Activated CD8-positive, alpha-beta memory T cell treated with anti-CD3 and anti-CD28 coated beads, Interleukin-2, amount 50 U/mL, for 24 hours (primary cell): Measurements from ENCODE around the gene ABCC9.

Source experiments
- DNase-seq: peaks from one replicate; pipeline ENCODE4 v3.0.0-alpha.2; 2020; ENCODE audit errors: extremely low read depth

The ABCC9 gene

DNA sequence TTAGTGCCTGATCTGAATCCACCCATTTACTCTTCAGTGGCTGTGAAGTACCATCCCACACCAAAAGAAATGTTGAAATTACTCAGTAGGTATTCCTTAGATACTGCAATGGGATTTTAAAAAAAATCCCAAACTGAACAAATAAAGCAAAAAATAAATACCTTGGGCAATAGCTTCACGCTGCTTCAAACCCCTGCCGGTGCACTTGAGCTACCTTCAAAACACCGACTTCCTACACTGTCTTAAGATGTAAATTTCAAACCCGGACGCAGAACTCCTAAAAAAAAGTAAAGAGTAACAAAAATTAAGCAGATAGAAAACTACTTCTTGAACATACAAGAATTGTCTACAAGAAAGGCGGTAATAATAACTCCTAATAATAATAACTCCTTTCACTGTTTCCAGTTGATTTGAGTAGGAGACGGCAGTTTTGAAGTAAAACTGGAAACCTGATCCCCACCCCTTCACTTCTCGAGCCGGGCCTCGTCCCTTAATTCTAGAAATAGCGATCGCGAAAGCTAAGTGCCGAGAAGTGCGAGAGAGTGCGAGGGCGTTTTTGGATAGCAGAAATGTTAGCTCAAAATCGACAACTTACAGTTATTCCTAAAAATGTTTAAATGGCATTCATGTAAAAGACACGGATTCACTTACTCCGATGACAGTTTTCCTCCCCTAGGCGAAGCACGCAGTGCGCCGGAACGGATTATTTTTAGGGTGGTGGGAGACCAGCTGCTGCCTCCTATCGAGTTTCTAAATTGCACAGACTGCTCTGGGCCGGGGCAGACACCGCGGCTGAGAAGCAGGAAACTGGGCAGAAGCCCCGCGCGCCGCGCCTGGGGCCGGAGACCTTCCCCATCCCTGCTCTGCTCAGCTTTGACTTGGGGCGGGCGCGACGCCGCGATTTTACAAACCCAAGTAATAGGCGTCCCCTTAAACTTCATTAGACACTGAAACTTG is at the start of gene ABCC9:
Gene ABCC9, minus strand, starts transcription at position 878 of the 957 bp plus-strand sequence. CDS start 4,752 bp downstream, outside the sequence.
- DNase-seq: no peak

DNA sequence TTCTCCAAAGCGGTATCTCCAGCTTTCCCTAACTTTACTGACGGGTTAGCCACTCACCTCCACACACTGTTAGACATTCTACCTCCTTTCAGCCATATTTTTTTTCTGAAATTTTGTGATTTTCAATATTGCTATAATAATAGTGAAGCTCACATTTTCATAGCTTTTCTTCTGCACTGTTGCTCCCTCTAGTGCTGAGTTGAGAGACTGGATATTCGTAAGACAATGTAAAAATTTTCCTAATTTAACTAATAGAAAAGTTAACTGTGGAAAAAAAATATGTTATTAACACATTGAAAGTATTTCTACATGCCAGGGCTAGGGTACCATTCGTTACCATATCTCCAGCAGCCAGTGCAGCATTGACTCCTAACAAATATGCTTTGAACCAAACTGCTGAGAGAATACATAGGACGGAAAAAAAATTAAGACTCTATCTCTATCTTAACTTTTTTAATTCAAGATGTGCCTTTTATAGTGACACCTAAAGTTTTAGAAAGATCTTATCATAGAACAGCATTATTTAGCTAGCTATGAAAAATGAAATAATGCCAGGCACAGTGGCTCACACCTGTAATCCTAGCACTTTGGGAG is 48.7 kb upstream of the ABCC9 start:
- no peak for DNase-seq

DNA sequence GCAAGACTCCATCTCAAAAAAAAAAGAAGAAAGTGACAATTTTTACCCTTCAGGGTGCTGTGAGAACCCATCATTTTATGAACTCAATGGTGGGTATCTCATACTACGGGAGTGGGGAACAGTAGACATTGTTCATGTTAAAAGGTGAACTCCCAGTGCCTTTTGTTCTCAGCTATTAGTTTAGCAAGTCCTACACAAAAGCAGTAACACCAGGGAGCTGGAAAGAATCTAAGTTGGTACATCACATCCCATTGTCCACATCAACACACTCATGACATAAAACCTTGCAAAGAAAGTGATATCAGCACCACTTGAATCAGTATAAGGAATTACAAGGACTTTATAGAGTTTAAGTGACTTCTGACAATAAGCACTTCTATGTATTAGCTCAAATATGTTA is 47.4 kb upstream of the ABCC9 start:
- no peak for DNase-seq

DNA sequence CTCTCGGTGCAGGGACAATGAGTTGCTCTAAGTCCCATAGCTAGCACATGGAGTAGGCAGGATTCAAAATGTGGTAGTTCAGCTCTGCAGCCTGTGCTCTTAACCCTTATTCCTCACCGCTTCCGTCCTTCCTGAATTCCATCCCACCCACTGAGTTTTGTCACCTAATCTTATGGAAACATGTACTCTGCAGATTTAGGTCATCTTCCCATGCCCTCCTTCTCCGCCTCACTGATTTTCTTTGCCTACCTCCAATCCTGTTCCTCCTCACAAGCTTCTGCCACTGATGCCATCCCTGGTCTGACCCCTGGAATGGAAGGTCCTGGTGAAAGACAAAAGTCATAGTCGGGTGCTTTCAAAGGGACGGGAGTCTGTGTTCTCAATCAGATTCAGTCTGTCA is 46.5 kb upstream of the ABCC9 start:
- no peak for DNase-seq

DNA sequence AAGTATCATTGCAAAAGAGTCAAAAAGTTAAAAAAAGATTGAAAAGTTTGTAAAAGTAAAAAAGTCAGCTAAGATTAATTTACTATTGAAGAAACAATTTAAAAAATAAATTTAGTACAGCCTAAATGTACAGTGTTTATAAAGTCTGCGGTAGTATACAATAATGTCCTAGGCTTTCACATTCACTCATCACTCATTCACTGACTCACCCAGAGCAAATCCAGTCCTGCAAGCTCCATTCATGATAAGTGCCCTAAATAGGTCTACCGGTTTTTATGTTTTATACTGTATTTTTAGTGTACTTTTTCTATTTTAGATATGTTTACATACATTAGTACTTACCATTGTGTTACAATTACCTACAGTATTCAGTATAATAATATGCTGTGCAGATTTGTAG is 43.9 kb upstream of the ABCC9 start:
- no peak for DNase-seq

DNA sequence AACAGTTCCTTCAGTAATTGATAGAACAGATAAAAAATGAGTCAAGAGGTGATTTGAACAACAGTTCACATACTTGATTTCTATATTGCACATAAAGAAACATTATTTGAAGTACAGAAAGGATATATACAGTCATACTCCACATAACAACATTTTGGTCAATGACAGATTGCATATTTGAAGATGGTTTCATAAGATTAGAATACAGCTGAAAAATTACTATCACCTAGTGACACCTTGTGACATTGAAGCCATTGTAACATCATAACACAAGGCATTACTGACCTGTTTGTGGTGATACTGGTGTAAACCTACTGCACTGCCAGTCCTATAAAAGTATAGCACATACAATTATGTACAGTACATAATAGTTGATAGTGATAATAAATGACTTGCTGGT is 43.1 kb upstream of the ABCC9 start:
- no peak for DNase-seq

DNA sequence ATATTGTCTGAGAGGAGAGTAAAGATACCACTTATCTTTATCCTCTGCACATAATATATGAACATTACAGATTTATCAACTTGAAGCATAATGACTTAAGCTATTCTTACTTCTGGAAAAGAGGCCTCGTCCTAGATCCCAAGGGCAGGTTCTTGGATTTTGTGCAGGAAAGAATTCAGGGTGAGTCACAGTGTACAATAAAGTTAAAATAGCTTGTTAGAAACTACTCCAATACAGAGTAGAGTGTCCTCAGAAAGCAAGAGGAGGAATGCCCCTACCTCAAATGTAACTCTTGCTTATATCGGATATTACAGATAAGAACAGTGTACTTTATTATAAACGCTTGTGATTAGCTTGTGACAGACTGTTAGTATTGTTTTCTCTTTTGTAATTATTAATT is 41.9 kb upstream of the ABCC9 start:
- DNase-seq: no peak

DNA sequence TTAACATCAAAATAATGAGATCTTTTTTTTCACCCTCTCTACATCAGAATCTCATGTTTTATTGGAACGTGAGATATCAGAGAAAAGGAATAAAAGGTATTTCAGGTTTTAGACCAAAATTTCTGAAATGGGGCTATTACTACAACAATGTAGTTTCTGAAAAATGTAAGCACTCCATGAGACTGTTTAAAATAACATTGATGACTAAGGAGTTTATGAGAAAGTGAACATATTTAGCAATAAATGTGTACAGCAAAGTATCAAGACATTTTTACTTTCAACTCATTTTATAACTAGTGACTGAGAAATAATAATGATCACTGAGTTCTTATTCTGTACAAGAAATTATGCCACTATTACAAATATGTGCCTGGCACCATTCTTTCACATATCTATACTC is 39.3 kb upstream of the ABCC9 start:
- DNase-seq: no peak

DNA sequence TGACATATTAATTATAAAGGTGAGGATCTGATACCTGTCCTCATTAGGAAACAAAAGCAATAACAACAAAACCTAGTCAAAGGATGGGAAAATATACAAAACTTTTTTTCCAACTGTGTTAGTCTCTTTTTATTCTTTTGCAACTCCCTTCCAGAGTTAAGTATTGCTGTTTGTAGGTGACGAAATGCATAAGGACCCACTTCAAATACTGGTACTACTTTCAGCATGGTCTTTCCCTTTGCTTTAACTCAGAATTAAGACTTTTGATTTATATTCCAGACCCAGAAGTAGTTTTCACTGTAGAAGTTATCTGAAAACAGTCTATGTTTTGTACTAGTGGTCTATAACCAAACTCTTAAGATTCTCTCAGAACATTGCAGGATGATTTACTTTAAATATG is 34.1 kb upstream of the ABCC9 start:
- no peak for DNase-seq

DNA sequence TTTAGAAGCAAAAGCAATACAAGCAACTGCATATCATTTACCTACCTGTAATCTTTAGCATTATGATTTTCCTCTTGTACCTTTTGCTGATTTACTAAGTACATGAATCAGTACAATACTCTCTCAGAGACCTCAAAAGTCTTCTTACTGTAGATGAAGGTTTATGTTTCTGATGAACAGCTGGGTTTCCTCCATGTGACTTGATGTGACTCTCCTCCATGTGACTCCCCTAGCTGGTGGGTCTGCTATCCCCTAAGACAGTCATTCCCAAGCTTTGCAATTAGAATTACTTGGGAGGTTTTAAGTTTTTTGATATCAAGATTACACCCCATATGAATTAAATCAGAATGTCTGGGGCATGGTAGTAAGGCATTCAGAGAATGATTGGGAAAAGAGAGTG is 32.0 kb upstream of the ABCC9 start:
- DNase-seq: no peak

DNA sequence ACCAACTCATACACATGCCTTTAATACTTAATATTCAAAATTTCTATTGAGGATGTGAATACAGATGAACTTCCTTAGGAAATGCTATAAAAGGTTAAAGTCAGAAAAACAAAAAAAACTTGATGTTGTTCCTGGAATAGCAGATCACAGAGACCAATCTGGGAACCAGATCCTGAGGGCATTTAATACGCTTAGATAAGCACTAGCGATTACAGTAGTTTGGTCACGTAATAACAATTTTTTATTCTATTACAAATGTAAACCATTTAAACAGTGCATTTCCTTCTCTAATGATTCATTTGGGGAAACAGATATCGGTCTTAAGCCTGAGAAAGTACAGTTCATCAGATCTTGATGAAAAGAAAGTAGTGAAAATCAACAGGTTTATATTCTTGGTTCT is 30.8 kb upstream of the ABCC9 start:
- DNase-seq: no peak

DNA sequence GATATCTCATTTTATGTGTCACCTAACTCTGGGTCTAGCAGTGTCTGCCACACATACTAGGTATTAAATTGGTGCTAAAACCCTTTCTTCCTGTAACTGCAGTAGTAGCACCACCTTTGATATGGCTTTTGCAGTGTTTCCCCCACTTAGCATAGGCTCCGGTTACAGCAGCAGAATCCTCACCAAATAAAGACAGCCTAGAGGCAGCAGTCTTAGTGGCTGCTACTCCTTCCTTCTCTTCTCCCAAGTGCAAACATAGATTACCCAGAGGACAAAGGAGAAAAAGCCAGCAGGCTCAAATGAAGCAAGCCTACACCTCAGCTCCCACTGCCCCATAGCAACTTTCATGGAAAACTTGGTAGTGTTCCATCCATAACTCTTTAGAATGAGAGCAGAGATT is 30.1 kb upstream of the ABCC9 start:
- no peak for DNase-seq

DNA sequence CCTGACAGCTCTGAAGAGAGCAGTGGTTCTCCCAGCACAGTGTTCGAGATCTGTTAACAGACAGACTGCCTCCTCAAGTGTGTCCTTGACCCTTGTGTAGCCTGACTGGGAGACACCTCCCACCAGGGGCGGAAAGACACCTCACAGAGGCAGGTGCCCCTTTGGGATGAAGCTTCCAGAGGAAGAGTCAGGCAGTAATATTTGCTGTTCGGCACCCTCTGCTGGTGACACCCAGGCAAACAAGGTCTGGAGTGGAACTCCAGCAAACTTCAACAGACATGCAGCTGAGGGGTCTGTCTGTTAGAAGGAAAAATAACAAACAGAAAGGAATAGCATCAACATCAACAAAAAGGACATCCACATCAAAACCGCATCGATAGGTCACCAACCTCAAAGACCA is 21.6 kb upstream of the ABCC9 start:
- DNase-seq: no peak

DNA sequence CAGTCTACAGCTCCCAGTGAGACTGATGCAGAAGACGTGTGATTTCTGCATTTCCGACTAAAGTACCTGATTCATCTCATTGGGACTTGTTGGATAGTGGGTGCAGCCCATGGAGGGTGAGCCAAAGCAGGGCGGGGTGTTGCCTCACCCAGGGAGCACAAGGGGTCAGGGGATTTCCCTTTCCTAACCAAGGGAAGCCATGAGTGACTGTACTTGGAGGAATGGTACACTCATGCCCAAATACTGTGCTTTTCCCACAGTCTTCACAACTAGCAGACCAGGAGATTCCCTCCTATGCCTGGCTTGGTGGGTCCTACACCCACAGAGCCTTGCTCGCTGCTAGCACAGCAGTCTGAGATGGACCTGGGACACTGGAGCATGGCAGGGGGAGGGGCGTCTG is 21.0 kb upstream of the ABCC9 start:
- no peak for DNase-seq

DNA sequence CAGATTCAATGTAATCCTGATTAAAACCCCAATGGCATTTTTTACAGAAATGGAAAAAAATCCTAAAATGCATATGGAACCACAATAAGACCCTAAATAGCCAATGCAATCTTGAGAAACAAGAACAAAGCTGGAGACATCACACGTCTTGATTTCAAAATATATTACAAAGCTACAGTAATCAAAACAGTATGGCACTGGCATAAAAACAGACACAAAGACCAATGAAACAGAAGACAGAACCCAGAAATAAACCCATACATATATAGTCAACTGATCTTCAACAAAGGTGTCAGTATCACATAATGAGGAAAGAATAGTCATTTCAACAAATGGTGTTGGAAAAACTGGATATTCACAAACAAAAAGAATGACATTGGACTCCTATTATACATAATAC is 9.4 kb upstream of the ABCC9 start:
- DNase-seq: no peak

DNA sequence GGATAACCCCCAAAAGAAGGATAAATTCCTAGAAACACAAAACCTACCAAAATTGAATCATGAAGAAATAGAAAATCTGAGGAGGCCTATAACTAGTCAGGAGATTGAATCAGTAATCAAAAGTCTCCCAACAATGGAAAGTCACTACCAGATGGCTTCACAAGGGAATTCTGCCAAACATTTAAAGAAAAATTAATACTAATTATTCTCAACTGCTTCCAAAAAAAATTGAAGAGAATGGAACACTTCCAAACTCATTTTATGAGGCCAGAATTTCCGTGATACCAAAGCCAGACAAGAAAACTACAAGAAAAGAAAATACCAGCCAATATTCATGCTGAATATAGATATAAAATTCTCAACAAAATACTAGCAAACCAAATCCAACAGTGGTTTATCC is 7.8 kb upstream of the ABCC9 start:
- no peak for DNase-seq

DNA sequence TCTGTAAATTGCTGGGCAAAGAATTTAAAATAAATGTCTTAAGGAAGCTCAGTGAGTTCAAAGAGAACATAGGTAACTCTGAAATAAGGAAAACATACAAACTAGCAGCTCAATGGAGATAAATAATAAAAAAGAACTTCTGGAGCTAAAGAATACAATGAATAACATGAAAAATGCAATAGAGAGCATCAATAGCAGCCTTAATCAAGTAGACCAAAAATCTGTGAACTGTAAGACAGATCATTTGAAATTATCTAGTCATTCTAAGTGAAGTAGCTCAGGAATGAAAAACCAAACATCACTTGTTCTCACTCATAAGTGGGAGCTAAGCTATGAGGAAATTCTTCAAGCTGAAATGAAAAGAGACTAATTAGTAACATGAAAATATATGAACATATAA is 5.8 kb upstream of the ABCC9 start:
- DNase-seq: no peak

DNA sequence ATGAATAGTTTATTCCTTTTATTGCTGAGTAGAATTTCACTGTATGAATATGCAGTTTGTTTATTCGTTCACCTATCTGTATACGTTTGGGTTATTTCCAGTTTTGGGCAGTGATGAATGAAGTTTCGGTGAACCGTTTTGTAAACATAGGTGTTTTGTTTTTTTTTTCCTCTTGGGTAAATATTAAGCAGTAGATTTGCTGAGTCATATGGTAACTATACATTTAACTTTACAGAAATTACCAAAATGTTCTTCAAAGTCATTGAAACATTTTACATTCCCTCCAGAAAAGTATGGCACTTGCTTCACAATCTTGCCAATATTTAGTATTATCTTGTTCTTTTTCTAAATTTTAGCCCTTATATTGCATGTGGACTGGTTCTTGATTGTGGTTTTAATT is 3.8 kb upstream of the ABCC9 start:
- DNase-seq: no peak

DNA sequence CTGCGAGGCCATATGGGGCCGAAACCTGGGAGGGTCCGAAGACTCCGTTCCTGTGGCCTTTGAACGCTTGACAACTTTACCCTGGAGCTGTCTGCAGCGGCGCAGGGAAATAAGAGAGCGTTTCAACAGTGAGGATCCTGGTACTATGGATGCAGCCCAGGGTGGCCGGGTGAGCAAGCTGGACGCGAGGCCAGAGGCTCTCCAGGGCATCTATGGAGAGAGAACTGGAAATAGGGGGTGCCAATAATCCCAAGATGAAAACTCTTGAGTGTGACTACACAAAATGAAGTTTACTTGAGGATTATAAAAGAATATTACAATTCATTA is 1.1 kb upstream of the ABCC9 start:
- DNase-seq: no peak

DNA sequence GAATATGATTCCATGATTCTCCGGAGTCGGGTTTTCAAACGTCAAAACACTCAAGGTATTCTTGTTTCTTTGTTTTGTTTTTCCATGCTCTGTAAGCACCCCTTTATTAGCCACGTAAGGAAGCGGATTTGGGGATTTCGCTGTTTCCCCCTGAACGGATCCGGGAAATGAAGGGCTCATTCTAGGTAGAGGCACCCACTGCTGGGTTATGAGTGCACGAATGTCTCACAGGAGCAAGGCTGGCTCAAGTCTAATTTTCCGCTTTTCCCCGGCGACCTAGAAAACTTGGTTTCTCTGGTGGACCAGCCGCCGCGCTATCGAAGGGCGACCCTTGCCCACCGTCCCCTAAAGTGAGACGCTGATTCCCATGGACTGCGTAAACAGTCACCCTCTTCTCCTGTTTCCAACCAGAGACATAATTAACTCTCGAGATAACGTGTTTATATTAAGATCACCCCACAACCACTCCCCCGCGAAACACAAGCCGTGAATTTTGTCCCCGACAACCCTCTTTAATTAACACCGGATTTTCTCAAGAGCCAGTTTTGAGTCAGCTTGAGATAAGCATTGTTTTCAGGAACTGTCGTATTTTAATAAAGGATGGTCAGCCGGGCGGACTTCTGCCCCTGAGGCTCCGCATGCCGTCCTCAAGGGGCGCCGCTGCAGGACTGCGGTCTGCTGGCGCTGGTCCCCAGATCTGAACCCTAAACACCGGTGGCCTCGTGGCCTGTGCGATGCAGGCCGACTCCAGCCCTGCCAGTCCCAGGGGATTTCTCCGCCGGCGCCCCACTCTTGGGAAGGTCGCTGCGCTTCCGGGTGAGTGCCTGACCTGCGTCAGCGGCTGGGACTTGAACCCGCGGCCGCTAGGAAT is 515 bp upstream of the ABCC9 start:
- DNase-seq: no peak

DNA sequence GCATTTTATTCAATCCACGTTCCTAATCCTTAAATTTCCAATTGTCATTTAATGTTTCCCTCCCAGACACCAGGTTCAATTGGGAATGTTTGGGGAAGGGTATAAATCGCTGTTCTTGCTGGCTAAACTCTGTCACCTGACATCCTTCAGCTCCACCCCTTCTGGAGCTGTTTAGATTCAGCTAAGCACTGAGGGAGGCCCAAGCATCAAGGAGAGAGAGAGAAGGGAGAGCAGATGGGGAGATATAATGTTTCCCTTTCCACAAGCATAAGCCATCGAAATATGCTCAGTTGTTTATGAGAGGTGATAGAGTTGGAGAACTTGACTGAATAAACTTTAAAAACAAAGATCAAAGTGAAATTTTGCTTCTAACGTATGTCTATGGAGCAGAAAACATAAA is 1.8 kb downstream of the ABCC9 start:
- DNase-seq: no peak

DNA sequence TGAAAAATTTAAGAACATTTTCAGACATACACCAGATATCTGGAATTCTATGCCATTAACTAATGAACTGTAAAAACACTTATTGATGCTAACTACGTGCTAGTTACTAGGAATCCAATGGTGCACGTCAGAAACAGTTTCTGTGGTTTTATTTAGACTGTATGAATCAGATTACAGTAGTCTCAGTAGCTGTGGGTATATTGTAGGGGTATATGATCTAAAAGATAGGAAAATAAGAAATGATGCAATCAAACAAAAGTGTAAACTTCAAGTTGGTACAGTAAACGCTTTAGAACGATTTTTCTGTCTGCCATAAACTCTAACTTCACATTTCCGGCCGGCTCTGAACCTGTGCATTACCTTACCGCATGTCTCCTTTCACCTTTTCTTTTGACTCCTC is 2.3 kb downstream of the ABCC9 start:
- DNase-seq: no peak

DNA sequence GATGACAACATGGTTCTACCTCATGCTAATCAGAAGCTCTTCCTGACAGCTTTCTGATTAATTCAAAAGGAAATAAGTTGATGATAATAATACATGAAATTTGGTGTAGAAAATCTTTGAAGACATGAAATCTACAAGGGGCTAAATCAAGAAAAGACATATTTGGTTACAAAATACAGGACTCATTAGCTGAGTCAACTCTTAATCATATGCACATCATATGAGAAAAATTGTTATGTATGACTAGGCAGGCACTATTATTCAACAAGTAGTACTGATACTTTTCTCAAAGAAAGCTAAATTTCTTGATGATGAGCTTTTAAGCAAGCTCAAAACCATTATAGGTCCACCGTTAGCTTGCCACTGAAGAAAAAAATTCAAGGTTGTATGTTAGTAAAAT is 7.1 kb downstream of the ABCC9 start:
- no peak for DNase-seq
